ENCODE measurements around the gene NCK2. TPM values are rescaled to one million over a fixed set of nuclear protein-coding genes. Genes with fewer than 3 reads are reported as not detected.
A peak's percentile ranks its signal among the peaks of the same experiment; 100 is the strongest.

Gene NCK2
- polyA plus RNA-seq, 3 donors, result 2.5 to 18.2 (median 7.6) TPM

GRCh38 chr2:105796131-105796638 lies 51.5 kb downstream of the NCK2 start:
- no peaks in the 10 kb centered on the region for H3K36me3 ChIP-seq (replicated peaks in 1 of 2; ENCODE audit: control insufficient read depth in 1 of 2, insufficient read depth in 2 of 2, low read length in 2 of 2)
- Mint-ChIP-seq H3K36me3 (no peaks in the 10 kb centered on the region), H3K4me3 (peak overlapping the region in 1 of 2 donors; percentile 58), H3K27ac (peak overlapping the region in 6 of 7 donors; percentile 4 to 85 (median 60)), H3K27me3 (ENCODE audit: low read depth in 3 of 3) (no peaks in the 10 kb centered on the region), H3K9me3 (no peaks in the 10 kb centered on the region), H3K4me1 (peaks cover 79% of the 10 kb centered on the region)
- no peak overlapping the region for H3K9ac ChIP-seq (ENCODE audit: insufficient read depth, low read length, poor library complexity, severe bottlenecking)
- DNase-seq, result no peak
- peak overlapping the region; percentile 54 for H3K4me2 ChIP-seq (replicated peaks; ENCODE audit: extremely low read depth, low read length, poor library complexity, severe bottlenecking)
- peak overlapping the region in 1 of 2 donors; percentile 90 for H3K27ac ChIP-seq (ENCODE audit: low read depth in 1 of 2, low read length in 2 of 2)
- H3K27me3 ChIP-seq (ENCODE audit: control insufficient read depth in 2 of 2, insufficient read depth in 2 of 2, low read length in 2 of 2), result no peaks in the 10 kb centered on the region
- H4K20me1 ChIP-seq (ENCODE audit: insufficient read depth, low read length), result peaks cover 15% of the 10 kb centered on the region
- H3K4me3 ChIP-seq (replicated peaks in 1 of 3; ENCODE audit: low read depth in 2 of 3, low read length in 3 of 3), result peak overlapping the region in 1 of 3 experiments; percentile 30
- peaks cover 85% of the 10 kb centered on the region for H3K79me2 ChIP-seq (ENCODE audit: insufficient read depth, low read length)
- no peaks in the 10 kb centered on the region for H3K9me3 ChIP-seq (replicated peaks in 1 of 2; ENCODE audit: control insufficient read depth in 1 of 2, insufficient read depth in 1 of 2, low read length in 2 of 2)
- intact Hi-C loops (cut with micrococcal nuclease), result loop anchor here in 1 of 2 donors (5.0 kb wide), 1 partner anchor 54 kb away; the partner anchor contains the start of gene NCK2
- no peak overlapping the region for H2AFZ ChIP-seq (ENCODE audit: insufficient read depth, low read depth, low read length, poor library complexity, severe bottlenecking)
- TF ChIP-seq, protein P1, sequence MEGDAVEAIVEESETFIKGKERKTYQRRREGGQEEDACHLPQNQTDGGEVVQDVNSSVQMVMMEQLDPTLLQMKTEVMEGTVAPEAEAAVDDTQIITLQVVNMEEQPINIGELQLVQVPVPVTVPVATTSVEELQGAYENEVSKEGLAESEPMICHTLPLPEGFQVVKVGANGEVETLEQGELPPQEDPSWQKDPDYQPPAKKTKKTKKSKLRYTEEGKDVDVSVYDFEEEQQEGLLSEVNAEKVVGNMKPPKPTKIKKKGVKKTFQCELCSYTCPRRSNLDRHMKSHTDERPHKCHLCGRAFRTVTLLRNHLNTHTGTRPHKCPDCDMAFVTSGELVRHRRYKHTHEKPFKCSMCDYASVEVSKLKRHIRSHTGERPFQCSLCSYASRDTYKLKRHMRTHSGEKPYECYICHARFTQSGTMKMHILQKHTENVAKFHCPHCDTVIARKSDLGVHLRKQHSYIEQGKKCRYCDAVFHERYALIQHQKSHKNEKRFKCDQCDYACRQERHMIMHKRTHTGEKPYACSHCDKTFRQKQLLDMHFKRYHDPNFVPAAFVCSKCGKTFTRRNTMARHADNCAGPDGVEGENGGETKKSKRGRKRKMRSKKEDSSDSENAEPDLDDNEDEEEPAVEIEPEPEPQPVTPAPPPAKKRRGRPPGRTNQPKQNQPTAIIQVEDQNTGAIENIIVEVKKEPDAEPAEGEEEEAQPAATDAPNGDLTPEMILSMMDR (IDR thresholded peaks at IDR 0.05), result no peak
- H3K4me1 ChIP-seq (ENCODE audit: control insufficient read depth in 1 of 2, insufficient read depth in 2 of 2, low read length in 2 of 2), result peaks cover 64 to 69% of the 10 kb centered on the region in 2 donors
- WGBS (ENCODE audit: insufficient coverage), result 23% methylated on average over 5 of the region's 6 CpGs

- Histone ChIP-seq H3K36me3 (replicated peaks in 1 of 2; ENCODE audit: control insufficient read depth in 1 of 2, insufficient read depth in 2 of 2, low read length in 2 of 2) (no peaks in the 10 kb centered on the region), H3K4me1 (ENCODE audit: control insufficient read depth in 1 of 2, insufficient read depth in 2 of 2, low read length in 2 of 2) (peaks cover 69 to 71% of the 10 kb centered on the region in 2 donors), H3K79me2 (ENCODE audit: insufficient read depth, low read length) (peaks cover 85% of the 10 kb centered on the region), H3K27me3 (ENCODE audit: control insufficient read depth in 2 of 2, insufficient read depth in 2 of 2, low read length in 2 of 2) (no peaks in the 10 kb centered on the region), H4K20me1 (ENCODE audit: insufficient read depth, low read length) (peaks cover 15% of the 10 kb centered on the region), H3K27ac (ENCODE audit: low read depth in 1 of 2, low read length in 2 of 2) (peak overlapping the region in 1 of 2 donors; percentile 90), H3K4me2 (replicated peaks; ENCODE audit: extremely low read depth, low read length, poor library complexity, severe bottlenecking) (peak overlapping the region; percentile 54), H3K4me3 (replicated peaks in 1 of 3; ENCODE audit: low read depth in 2 of 3, low read length in 3 of 3) (peak overlapping the region in 1 of 3 experiments; percentile 58), H3K9me3 (replicated peaks in 1 of 2; ENCODE audit: control insufficient read depth in 1 of 2, insufficient read depth in 1 of 2, low read length in 2 of 2) (no peaks in the 10 kb centered on the region), H2AFZ (ENCODE audit: insufficient read depth, low read depth, low read length, poor library complexity, severe bottlenecking) (no peak overlapping the region), H3K9ac (ENCODE audit: insufficient read depth, low read length, poor library complexity, severe bottlenecking) (no peak overlapping the region)
- no peaks in the 10 kb centered on the region for H3K9me3 Mint-ChIP-seq
- no peaks in the 10 kb centered on the region for H3K27me3 Mint-ChIP-seq (ENCODE audit: low read depth in 3 of 3)
- intact Hi-C loops (cut with micrococcal nuclease), result loop anchor here in 1 of 2 donors (5.0 kb wide), 1 partner anchor 54 kb away; the partner anchor contains the start of gene NCK2
- no peak overlapping the region for H3K4me3 Mint-ChIP-seq
- TF ChIP-seq, protein P1 (IDR thresholded peaks at IDR 0.05), result no peak
- peaks cover 80% of the 10 kb centered on the region for H3K4me1 Mint-ChIP-seq
- peaks cover 2% of the 10 kb centered on the region in 2 donors for H3K36me3 Mint-ChIP-seq
- H3K27ac Mint-ChIP-seq, result peak overlapping the region in 6 of 7 donors; percentile 55 to 98 (median 78)
- DNase-seq, result peak in 1 of 3 donors; percentile 14
Measured at GRCh38 chr2:105796791-105797190, 52.1 kb downstream of the NCK2 start.

Measured in CD14-positive monocyte (primary cell).